ENCODE results near the gene FAM149A. TPM values are rescaled to one million over a fixed set of nuclear protein-coding genes. Genes with fewer than 3 reads are reported as not detected.

FAM149A gene
- total and polyA plus RNA-seq, 2 donors (not counting 1 experiment from before 2014, with no cell fraction given): 0.12 TPM; not detected in 1

- WGBS (ENCODE audit: insufficient coverage): no CpG with 5 or more reads among the region's 1 CpG
- CTCF ChIA-PET: no interaction called here
Observed at GRCh38 chr4:186148336-186148975, 44.0 kb downstream of the FAM149A start.

More at GRCh38 chr4:186148336-186148975, 44.0 kb downstream of the FAM149A start:
- ATAC-seq (ENCODE audit: low read depth) (no peak), DNase-seq (no peak)
- Histone ChIP-seq H3K79me2 (ENCODE audit: control insufficient read depth, insufficient read depth, low read length) (no peaks in the 10 kb centered on the region), H3K4me1 (ENCODE audit: control insufficient read depth in 2 of 2, insufficient read depth in 2 of 2, low read length in 2 of 2) (peaks cover 10 to 12% of the 10 kb centered on the region in 2 donors), H3K27ac (ENCODE audit: low read length in 2 of 2) (no peak overlapping the region), H3K9me3 (ENCODE audit: control extremely low read depth in 1 of 3, control insufficient read depth in 2 of 3, insufficient read depth in 1 of 3, low read length in 2 of 3) (peaks cover 0 to 3% (median 0%) of the 10 kb centered on the region in 3 donors), H2AFZ (ENCODE audit: insufficient read depth, low read depth, low read length, poor library complexity, severe bottlenecking) (no peak overlapping the region), H4K20me1 (ENCODE audit: control insufficient read depth, insufficient read depth, low read length, poor library complexity, severe bottlenecking) (no peaks in the 10 kb centered on the region), H3K4me3 (ENCODE audit: control extremely low read depth in 1 of 5, extremely low read depth in 1 of 5, insufficient read depth in 1 of 5, low read depth in 2 of 5, low read length in 4 of 5) (no peak overlapping the region), H3K9ac (ENCODE audit: low read length) (no peak overlapping the region), H3K27me3 (replicated peaks in 1 of 4; ENCODE audit: control extremely low read depth in 1 of 4, control insufficient read depth in 3 of 4, insufficient read depth in 4 of 4, low read length in 3 of 4) (peaks cover 0 to 40% (median 24%) of the 10 kb centered on the region in 4 experiments), H3K36me3 (replicated peaks in 1 of 2; ENCODE audit: control extremely low read depth in 1 of 2, control insufficient read depth in 1 of 2, extremely low read depth in 1 of 2, insufficient read depth in 2 of 2, low read length in 1 of 2) (no peaks in the 10 kb centered on the region), H3K4me2 (replicated peaks; ENCODE audit: low read depth, low read length, poor library complexity, severe bottlenecking) (no peak overlapping the region)
- peaks cover 51% of the 10 kb centered on the region for H3K27me3 Mint-ChIP-seq
- POLR2A ChIA-PET: no interaction called here
- no peak for TF ChIP-seq EZH2 (IDR thresholded peaks at IDR 0.05; ENCODE audit: borderline replicate concordance, insufficient read depth, low read depth, low read length, poor library complexity, severe bottlenecking)
- TF ChIP-seq CTCF (IDR thresholded peaks at IDR 0.05): no peak
- no peak overlapping the region for H3K27ac Mint-ChIP-seq
- H3K4me3 Mint-ChIP-seq: no peak overlapping the region
- intact Hi-C loops (cut with micrococcal nuclease): no loop called here
- no peaks in the 10 kb centered on the region for H3K9me3 Mint-ChIP-seq (ENCODE audit: insufficient read depth)
- H3K4me1 Mint-ChIP-seq: peaks cover 13% of the 10 kb centered on the region

Data from B cell (primary cell).